ENCODE results near the gene ZNF23. TPM values are rescaled to one million over a fixed set of nuclear protein-coding genes. Genes with fewer than 3 reads are reported as not detected.

Gene ZNF23
- total RNA-seq, 2 experiments from 2014 or later: 7.1 to 7.6 TPM

DNA sequence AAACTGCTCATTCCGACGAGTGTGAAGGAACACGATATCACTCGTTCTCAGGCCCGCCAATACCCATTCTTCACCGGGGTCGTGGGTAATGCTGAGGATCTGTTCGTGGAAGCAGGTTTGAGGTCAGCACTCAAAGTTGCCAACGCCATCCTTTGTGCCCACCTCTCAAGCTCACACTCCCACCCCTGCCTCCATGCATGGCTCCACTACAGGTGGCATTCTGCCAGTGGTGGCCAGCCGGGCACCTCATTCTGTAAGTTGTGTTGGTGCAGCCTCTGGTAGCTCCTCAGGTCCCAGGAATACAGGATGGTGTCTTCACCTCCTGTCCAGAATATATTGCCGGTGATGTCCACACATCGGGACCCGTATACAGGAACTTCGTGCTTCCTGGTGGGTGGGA, 30.9 kb downstream of the ZNF23 start:
- no peak for ATAC-seq
- CTCF ChIA-PET: no interaction called here
- DNase-seq: no peak
- H3K27me3 Mint-ChIP-seq: peaks cover 18% of the 10 kb centered on the region
- H3K36me3 Mint-ChIP-seq: no peaks in the 10 kb centered on the region
- no peak overlapping the region for H3K27ac Mint-ChIP-seq
- H3K4me3 Mint-ChIP-seq: no peak overlapping the region
- H3K4me1 Mint-ChIP-seq: peaks cover 12% of the 10 kb centered on the region
- no peaks in the 10 kb centered on the region for H3K9me3 Mint-ChIP-seq (ENCODE audit: low read depth)

DNA sequence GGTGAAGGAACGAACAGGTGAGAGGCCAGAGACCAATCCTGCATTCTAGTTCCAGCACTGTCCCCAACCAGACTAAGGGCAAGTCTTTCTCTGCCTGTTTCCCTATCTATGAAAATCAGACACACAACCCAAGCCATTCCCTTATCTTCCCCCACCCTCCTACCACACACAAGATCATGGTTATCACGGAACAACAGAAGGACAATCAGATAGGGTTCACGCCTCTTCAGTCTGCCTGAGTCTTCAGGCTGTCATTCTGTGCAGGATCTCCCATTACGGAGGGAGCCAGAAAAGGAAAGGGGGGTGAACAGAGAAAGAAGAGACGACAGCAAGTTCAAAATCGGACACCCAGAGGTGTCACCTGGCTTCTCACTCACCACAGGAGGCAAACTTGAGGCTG, 31.3 kb downstream of the ZNF23 start:
- CTCF ChIA-PET: interaction anchor here (1.7 kb wide), 1 partner anchor 16 kb away, joined by 3 read pairs; no protein-coding TSS in a partner anchor
- no peaks in the 10 kb centered on the region for H3K36me3 Mint-ChIP-seq

DNA sequence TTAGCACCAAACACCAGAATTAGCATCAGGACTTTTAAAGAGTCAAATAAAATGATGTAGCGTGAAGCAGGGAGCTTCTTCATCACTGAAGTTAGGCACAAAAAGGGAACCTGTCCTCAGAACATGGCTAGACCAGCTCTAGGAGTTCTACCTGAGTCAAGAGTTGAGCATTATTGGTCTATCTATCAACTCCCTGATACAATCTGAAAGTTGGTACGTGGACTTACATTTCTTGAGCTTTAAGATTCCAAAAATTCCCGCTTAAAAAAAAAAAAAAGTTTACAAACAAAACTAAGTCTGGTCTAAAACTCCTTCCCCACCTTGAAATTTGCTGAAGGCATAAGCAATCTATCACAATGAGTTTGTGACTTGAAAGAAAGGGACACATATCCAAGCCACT, 32.5 kb downstream of the ZNF23 start:
- Mint-ChIP-seq H3K36me3 (no peaks in the 10 kb centered on the region), H3K27ac (no peak overlapping the region), H3K4me1 (peaks cover 12% of the 10 kb centered on the region), H3K4me3 (no peak overlapping the region), H3K27me3 (peaks cover 33% of the 10 kb centered on the region), H3K9me3 (ENCODE audit: low read depth) (no peaks in the 10 kb centered on the region)
- DNase-seq (no peak), ATAC-seq (no peak)
- CTCF ChIA-PET: interaction anchor here (1.7 to 2.5 kb wide), 2 partner anchors 15 to 17 kb away, joined by 3 to 7 read pairs; no protein-coding TSS in a partner anchor

More for the DNA sequence above, 31.3 kb downstream of the ZNF23 start:
- Mint-ChIP-seq H3K27ac (no peak overlapping the region), H3K27me3 (peaks cover 23% of the 10 kb centered on the region), H3K9me3 (ENCODE audit: low read depth) (no peaks in the 10 kb centered on the region), H3K4me1 (peaks cover 12% of the 10 kb centered on the region), H3K4me3 (no peak overlapping the region)
- DNase-seq (no peak), ATAC-seq (no peak)

DNA sequence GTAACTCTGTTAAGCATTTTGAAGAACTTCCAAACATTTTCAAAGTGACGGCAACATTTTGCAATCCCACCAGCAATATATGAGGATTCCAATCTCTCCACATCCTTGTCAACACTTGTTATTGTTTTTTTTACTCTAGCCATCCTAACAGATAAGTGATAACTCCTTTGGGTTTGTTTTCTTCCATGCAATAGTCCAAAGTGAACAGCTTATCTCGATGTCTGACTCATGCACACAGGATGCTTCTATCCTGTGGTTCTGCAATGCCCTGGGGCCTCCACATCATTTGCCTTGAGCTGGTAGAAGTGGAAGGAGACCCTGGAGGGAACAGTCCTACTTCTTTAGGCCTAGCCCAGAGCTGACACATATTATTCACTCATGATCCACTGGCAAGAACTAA, 33.2 kb downstream of the ZNF23 start:
- Mint-ChIP-seq H3K27me3 (peaks cover 38% of the 10 kb centered on the region), H3K9me3 (ENCODE audit: low read depth) (no peaks in the 10 kb centered on the region), H3K36me3 (no peaks in the 10 kb centered on the region), H3K4me3 (no peak overlapping the region), H3K27ac (no peak overlapping the region), H3K4me1 (peaks cover 12% of the 10 kb centered on the region)
- no peak for DNase-seq
- CTCF ChIA-PET: interaction anchor here (1.7 to 2.5 kb wide), 2 partner anchors 15 to 16 kb away, joined by 3 to 7 read pairs; no protein-coding TSS in a partner anchor
- ATAC-seq: no peak

DNA sequence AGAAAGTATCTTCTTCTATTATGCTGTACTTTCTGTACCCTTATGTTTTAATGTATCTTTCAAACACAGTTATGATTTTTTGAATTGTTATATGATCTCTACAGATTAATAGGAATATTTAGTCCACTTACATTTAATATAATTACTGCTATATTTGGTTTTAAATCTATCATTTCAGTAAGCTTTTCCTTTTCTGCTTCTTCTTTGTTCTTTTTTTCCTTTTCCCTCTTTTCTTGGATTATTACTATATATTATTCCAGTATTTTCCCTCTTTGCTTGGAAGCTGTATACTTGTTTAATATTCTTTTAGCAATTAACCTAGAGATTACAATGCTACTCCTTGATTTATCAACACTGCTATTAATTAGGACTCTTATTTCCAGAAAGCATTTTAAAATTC, 33.7 kb downstream of the ZNF23 start:
- no peak for ATAC-seq

DNA sequence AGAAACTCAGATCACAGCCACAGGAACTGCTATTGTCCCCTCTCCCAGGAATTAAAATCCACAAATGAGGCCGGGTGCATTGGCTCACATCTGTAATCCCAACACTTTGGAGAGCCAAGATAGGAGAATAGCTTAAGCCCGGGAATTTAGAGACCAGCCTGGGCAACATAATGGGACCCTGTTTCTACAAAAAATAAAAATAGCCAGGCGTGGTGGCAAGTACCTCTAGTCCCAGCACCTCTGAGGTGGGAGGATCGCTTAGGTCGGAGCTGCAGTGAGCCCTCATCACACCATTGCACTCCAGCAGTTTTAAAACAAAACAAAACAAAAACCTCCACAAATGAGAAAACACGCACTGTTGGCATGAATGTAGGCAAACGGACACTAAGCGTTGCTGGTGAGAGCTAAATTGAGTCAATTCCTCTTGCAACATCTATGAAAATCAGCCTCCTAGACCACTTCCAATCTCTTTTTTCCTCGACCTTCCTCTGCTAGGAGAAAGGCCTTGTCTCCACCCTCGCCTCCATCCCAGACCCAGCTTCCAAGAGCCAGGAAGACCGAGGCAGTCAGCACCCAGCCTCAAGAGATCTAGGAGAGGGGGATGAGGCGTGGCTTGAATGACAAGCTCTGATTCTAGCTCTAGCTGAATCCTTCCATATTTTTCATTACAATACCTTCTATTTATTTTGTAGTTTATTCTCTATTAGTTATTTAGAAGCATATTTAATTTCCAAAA, 35.0 kb downstream of the ZNF23 start:
- no peaks in the 10 kb centered on the region for H3K36me3 Mint-ChIP-seq
- DNase-seq (no peak), ATAC-seq (peak; percentile 6)
- CTCF ChIA-PET: interaction anchor here (2.2 kb wide), 1 partner anchor 15 kb away, joined by 10 read pairs; no protein-coding TSS in a partner anchor
- peaks cover 39% of the 10 kb centered on the region for H3K27me3 Mint-ChIP-seq
- H3K27ac Mint-ChIP-seq: peak overlapping the region; percentile 46
- peaks cover 9% of the 10 kb centered on the region for H3K4me1 Mint-ChIP-seq
- H3K4me3 Mint-ChIP-seq: peak overlapping the region; percentile 58
- H3K9me3 Mint-ChIP-seq (ENCODE audit: low read depth): no peaks in the 10 kb centered on the region

More for the DNA sequence above, 33.7 kb downstream of the ZNF23 start:
- H3K27me3 Mint-ChIP-seq: peaks cover 39% of the 10 kb centered on the region
- H3K4me3 Mint-ChIP-seq: no peak overlapping the region
- H3K9me3 Mint-ChIP-seq (ENCODE audit: low read depth): no peaks in the 10 kb centered on the region
- no peak overlapping the region for H3K27ac Mint-ChIP-seq
- H3K4me1 Mint-ChIP-seq: peaks cover 12% of the 10 kb centered on the region
- no peaks in the 10 kb centered on the region for H3K36me3 Mint-ChIP-seq
- DNase-seq: no peak
- CTCF ChIA-PET: interaction anchor here (2.5 kb wide), 1 partner anchor 16 kb away, joined by 7 read pairs; no protein-coding TSS in a partner anchor

DNA sequence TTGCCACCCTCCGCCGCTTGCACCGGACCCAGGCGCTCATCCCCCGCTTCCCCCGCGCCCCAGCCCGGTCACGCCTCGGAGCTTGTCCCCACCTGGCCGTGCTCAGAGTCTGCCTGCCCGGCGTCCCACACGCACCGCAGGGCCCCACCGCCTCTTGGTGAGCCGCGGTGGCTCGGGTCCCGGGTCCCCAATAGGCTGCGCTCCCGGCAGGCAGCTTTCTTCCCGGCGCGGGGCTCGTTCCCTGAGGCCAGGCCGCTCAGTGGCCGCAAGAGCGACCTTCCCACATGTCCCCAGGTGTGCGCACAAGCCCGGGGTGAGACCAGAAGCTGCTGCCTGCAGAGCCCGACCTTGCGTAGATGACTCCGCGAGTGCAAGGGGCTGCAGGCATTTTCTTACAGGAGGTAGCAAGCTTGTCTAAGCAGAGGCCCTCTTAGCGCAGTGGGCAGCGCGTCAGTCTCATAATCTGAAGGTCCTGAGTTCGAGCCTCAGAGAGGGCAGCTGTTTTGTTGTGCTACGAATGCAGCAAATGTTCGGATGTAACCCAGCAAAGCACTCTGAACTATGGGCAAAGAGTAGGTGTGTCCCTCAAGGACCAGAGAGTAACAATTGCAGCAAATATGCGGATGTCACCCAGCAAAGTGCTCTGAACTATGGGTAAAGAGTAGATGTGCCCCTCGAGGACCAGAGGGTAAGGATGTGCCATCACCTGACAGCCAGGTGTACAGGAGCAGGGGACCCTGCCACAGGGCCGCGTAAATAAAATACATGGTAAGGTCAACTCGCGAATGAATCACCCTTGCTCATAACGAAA, 35.8 kb downstream of the ZNF23 start:
- Mint-ChIP-seq H3K27ac (peak overlapping the region; percentile 46), H3K9me3 (ENCODE audit: low read depth) (no peaks in the 10 kb centered on the region), H3K36me3 (no peaks in the 10 kb centered on the region), H3K4me1 (peaks cover 9% of the 10 kb centered on the region), H3K27me3 (peaks cover 39% of the 10 kb centered on the region), H3K4me3 (peak overlapping the region; percentile 58)
- ATAC-seq (peak; percentile 79), DNase-seq (peak; percentile 69)
- CTCF ChIA-PET: interaction anchor here (2.2 kb wide), 1 partner anchor 14 kb away, joined by 10 read pairs; no protein-coding TSS in a partner anchor

DNA sequence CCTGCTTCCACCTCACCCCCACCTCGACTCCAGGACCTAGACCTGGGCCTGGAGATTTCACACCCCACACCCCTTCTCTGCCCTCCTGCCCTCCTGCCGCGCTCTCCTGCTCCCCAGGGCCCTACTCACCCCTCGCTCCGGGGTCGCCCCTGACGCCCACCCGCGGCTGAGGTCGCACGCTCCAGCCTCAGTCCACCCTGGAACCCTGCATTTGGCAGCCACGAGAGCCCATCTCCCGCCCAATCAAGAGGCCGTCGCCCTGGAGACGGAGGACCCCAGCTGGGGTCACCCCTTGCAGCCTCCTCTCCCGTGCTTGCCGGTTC, 36.3 kb downstream of the ZNF23 start:
- H3K4me1 Mint-ChIP-seq: peaks cover 9% of the 10 kb centered on the region
- no peak overlapping the region for H3K27ac Mint-ChIP-seq
- peaks cover 37% of the 10 kb centered on the region for H3K27me3 Mint-ChIP-seq
- H3K4me3 Mint-ChIP-seq: no peak overlapping the region
- no peak for DNase-seq
- ATAC-seq: no peak
- no peaks in the 10 kb centered on the region for H3K36me3 Mint-ChIP-seq
- H3K9me3 Mint-ChIP-seq (ENCODE audit: low read depth): no peaks in the 10 kb centered on the region
- CTCF ChIA-PET: interaction anchor here (2.2 kb wide), 1 partner anchor 13 kb away, joined by 10 read pairs; no protein-coding TSS in a partner anchor

DNA sequence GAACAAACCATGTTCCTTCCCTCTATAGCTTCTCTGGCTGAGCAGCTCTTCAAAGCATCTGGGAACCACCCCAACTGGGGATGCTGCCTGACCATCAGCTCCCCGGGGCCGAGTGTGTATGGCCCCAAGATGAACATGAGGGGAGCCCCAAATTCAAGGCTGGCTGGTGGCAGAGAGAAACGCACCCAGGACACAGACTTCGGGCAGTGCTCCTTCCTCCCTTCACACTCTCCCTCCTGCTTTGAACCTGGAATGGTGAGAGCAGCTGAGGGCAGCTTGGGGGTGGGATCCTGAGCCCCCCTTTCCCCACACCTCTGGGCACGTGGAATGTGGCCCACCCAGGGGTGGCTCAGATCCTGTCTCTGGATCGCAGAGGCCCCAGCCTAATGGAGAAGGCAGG, 37.4 kb downstream of the ZNF23 start:
- Mint-ChIP-seq H3K4me3 (no peak overlapping the region), H3K27me3 (peaks cover 35% of the 10 kb centered on the region), H3K4me1 (peaks cover 9% of the 10 kb centered on the region), H3K36me3 (no peaks in the 10 kb centered on the region), H3K9me3 (ENCODE audit: low read depth) (no peaks in the 10 kb centered on the region), H3K27ac (no peak overlapping the region)
- no peak for DNase-seq
- CTCF ChIA-PET: interaction anchor here (2.2 kb wide), 1 partner anchor 12 kb away, joined by 10 read pairs; no protein-coding TSS in a partner anchor
- no peak for ATAC-seq

DNA sequence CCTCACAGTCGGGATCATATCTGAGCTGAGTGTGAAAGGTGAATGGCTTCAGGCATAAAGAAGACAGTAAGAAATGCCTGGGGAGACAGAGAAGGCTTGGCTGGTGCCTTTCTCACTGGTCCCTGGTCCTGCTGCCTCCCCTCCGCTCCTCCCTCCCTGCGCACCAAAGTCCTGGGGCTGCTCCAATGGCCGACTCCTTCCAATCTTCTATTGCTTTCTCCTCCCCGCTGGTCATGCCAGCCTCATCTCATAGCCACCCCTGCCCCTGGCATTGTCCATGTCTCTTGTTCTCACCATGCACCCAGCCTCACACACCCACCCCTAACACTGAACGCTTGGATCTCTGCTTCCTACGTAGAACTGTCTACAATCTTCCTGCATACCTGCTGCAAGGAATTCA, 38.2 kb downstream of the ZNF23 start:
- Mint-ChIP-seq H3K36me3 (no peaks in the 10 kb centered on the region), H3K4me3 (no peak overlapping the region), H3K27me3 (peaks cover 35% of the 10 kb centered on the region), H3K4me1 (peaks cover 9% of the 10 kb centered on the region), H3K9me3 (ENCODE audit: low read depth) (no peaks in the 10 kb centered on the region), H3K27ac (no peak overlapping the region)
- ATAC-seq (no peak), DNase-seq (no peak)
- CTCF ChIA-PET: interaction anchor here (2.7 kb wide), 1 partner anchor 11 kb away, joined by 21 read pairs; no protein-coding TSS in a partner anchor

DNA sequence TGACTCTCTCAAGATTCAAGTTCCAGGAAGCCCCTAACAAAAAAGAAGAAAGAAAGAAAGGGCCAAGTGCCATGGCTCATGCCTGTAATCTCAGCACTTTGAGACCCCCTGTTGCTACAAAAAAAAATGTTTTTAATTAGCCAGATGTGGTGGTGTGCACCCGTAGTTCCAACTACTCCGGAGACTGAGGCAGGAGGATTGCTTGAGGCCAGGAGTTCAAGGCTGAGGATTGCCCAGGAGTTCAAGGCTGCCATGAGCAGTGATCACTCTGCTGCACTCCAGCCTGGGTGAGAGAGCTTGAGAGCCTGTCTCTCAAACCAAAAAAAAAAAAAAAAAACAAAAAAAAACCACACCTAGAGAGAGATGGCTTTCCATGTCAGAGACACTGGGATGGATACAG, 39.0 kb downstream of the ZNF23 start:
- ATAC-seq (no peak), DNase-seq (no peak)
- H3K4me3 Mint-ChIP-seq: no peak overlapping the region
- H3K27me3 Mint-ChIP-seq: peaks cover 34% of the 10 kb centered on the region
- H3K36me3 Mint-ChIP-seq: no peaks in the 10 kb centered on the region
- peaks cover 9% of the 10 kb centered on the region for H3K4me1 Mint-ChIP-seq
- no peak overlapping the region for H3K27ac Mint-ChIP-seq
- CTCF ChIA-PET: interaction anchor here (2.7 kb wide), 1 partner anchor 11 kb away, joined by 21 read pairs; no protein-coding TSS in a partner anchor
- no peaks in the 10 kb centered on the region for H3K9me3 Mint-ChIP-seq (ENCODE audit: low read depth)

DNA sequence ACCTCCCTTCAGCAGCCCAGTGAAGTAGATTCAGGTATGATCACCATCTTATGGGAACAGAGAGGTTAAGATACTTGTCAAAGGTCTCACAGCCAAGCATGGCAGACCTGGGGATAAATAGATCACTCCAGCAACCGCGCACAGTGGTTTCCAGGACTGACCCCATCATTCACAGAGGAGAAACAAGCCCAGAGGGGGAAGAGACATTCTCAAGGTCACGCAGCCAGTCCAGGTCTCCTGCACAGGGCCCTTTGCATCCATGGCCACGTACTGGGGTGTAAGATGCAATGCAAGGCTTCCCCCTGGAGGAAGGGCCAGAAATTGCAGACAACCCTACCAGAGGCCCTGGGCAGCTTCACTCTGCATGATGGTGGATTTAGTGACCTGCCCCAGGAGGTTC, 40.1 kb downstream of the ZNF23 start:
- Mint-ChIP-seq H3K4me3 (no peak overlapping the region), H3K27me3 (peaks cover 32% of the 10 kb centered on the region), H3K27ac (no peak overlapping the region), H3K4me1 (peaks cover 6% of the 10 kb centered on the region), H3K36me3 (no peaks in the 10 kb centered on the region), H3K9me3 (ENCODE audit: low read depth) (no peaks in the 10 kb centered on the region)
- peak; percentile 34 for ATAC-seq
- peak; percentile 56 for DNase-seq
- CTCF ChIA-PET: interaction anchor here (1.2 to 2.7 kb wide), 3 partner anchors 10 to 77 kb away, joined by 4 to 21 read pairs (median 7); no protein-coding TSS in a partner anchor

DNA sequence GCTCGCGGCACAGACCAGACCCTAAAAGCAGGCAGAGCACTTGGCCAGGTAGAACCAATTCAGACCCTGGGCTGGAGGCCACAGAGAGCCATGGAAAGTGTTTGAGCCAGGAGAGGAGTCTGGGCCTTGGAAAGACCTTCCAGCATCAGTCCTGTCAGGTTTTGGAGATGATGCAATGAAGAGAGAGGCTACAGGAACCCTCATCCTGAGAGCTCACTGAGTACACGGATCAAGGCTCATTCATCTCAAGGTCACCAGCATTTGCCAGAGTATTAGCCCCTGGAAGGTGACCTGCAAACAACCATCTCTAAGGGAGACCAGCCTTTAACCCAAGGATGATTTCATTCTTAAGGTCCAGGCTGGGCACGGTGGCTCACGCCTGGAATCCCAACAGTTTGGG, 48.0 kb downstream of the ZNF23 start:
- Mint-ChIP-seq H3K27ac (no peak overlapping the region), H3K4me1 (peaks cover 4% of the 10 kb centered on the region), H3K9me3 (ENCODE audit: low read depth) (no peaks in the 10 kb centered on the region), H3K4me3 (no peak overlapping the region), H3K27me3 (peaks cover 32% of the 10 kb centered on the region), H3K36me3 (no peaks in the 10 kb centered on the region)
- no peak for ATAC-seq
- CTCF ChIA-PET: interaction anchor here (0.6 to 4.2 kb wide), 4 partner anchors 16 to 197 kb away, joined by 3 to 80 read pairs (median 16); no protein-coding TSS in a partner anchor
- DNase-seq: no peak
